HuH-7 (cell line): ENCODE results near the gene VMO1.
"Not testable (repeated sequence)": the region's sequence is repeated elsewhere in the genome, so short reads cannot be mapped to it uniquely, and the experiment has no call there.

Experiments
- DNase-seq: peaks from one replicate; pipeline ENCODE4 v3.0.0; 2011; ENCODE audit warnings: low spot score

The VMO1 gene

GRCh38 chr17:4786106-4786511, at the start of gene VMO1:
TSS of gene VMO1 (minus strand) at chr17:4786364. CDS start at chr17:4786352, 12 bp downstream.
- no peak for DNase-seq

GRCh38 chr17:4834681-4835020, 48.5 kb upstream of the VMO1 start:
- no peak for DNase-seq

- DNase-seq: peak; percentile 24
These were observed 47.9 kb upstream of the VMO1 start for GRCh38 chr17:4833941-4834680.

- DNase-seq: peak; percentile 97
These were observed 47.2 kb upstream of the VMO1 start, which contains the start of gene MINK1 for GRCh38 chr17:4833178-4833940. TSS of gene MINK1 (plus strand) at chr17:4833340. CDS start at chr17:4833584, 244 bp downstream.

- DNase-seq: not testable (repeated sequence)
These were observed 46.6 kb upstream of the VMO1 start for GRCh38 chr17:4832829-4833177.

GRCh38 chr17:4827399-4827798, 41.2 kb upstream of the VMO1 start:
- DNase-seq: no peak

- DNase-seq: no peak
These were observed 37.4 kb upstream of the VMO1 start for GRCh38 chr17:4823373-4824089.

- DNase-seq: no peak
These were observed 36.7 kb upstream of the VMO1 start for GRCh38 chr17:4822835-4823234.

- DNase-seq: no peak
These were observed 32.1 kb upstream of the VMO1 start for GRCh38 chr17:4818276-4818675.

GRCh38 chr17:4816826-4817225, 30.7 kb upstream of the VMO1 start:
- DNase-seq: no peak

GRCh38 chr17:4815043-4815675, 29.0 kb upstream of the VMO1 start:
- DNase-seq: no peak

- no peak for DNase-seq
These were observed 26.5 kb upstream of the VMO1 start for GRCh38 chr17:4812690-4813089.

- DNase-seq: no peak
These were observed 25.3 kb upstream of the VMO1 start for GRCh38 chr17:4811471-4811870.

- DNase-seq: no peak
These were observed 24.6 kb upstream of the VMO1 start for GRCh38 chr17:4810696-4811290.

GRCh38 chr17:4808378-4808767, 22.2 kb upstream of the VMO1 start:
- DNase-seq: no peak

GRCh38 chr17:4807605-4808377, 21.6 kb upstream of the VMO1 start:
- no peak for DNase-seq

- DNase-seq: peak; percentile 88
These were observed 20.8 kb upstream of the VMO1 start, which contains the start of gene PLD2 for GRCh38 chr17:4806777-4807604. TSS of gene PLD2 (plus strand) at chr17:4807152. CDS start at chr17:4807773, 621 bp downstream.

- no peak for DNase-seq
These were observed 20.3 kb upstream of the VMO1 start for GRCh38 chr17:4806456-4806776.

GRCh38 chr17:4802228-4802627, 16.1 kb upstream of the VMO1 start, which contains the start of gene C17orf114:
TSS of gene C17orf114 (minus strand) at chr17:4802328.
- DNase-seq: no peak

- DNase-seq: no peak
These were observed 14.5 kb upstream of the VMO1 start for GRCh38 chr17:4800462-4801196.
